B cell (primary cell): ENCODE measurements around the gene SOCS2. TPM values are rescaled to one million over a fixed set of nuclear protein-coding genes. Genes with fewer than 3 reads are reported as not detected.

ENCODE experiments used
- ATAC-seq: fragments of 200-7000 bp; cut with Tn5 transposase; one replicate; pipeline ENCODE4 v1.10.0; 2021; ENCODE audit warnings: low read depth, mild to moderate bottlenecking, moderate number of reproducible peaks, moderate library complexity
- CTCF ChIA-PET: fragments of 350-600 bp; sonication (Branson Sonifier 250); formaldehyde crosslinking; loops from one replicate; lab custom pipeline; 2021; ENCODE audit warnings: antibody characterized with exemption, inconsistent platforms; lab: Charles Lee
- POLR2A ChIA-PET: fragments of 350-600 bp; sonication (Branson Sonifier 250); formaldehyde crosslinking; loops from one replicate; lab custom pipeline; 2021; ENCODE audit warnings: antibody characterized with exemption; lab: Charles Lee
- DNase-seq: peaks from one replicate; pipeline ENCODE4 v3.0.0; 2013
- H2AFZ ChIP-seq: 2 replicates; pipeline ENCODE4 v1.6.1; 2012; ENCODE audit warnings: mild to moderate bottlenecking, low read depth, low read length; ENCODE audit not compliant: insufficient read depth, poor library complexity, severe bottlenecking
- H3K27ac ChIP-seq, 2 donors: 1 replicate in 1 of 2; 2 replicates in 1 of 2; pipeline ENCODE4 v1.5.1; 2012 to 2013; ENCODE audit warnings: low read length in 2 of 2, mild to moderate bottlenecking in 2 of 2, moderate library complexity in 1 of 2
- H3K27me3 ChIP-seq, 4 experiments: fragments of 200-600 bp in 1 of 4; sonication (generic) in 1 of 4; replicated peaks in 1 of 4; 1 replicate in 2 of 4; 2 replicates in 2 of 4; pipeline versions ENCODE4 v1.6.1 to v1.7.0; 2013 to 2016; ENCODE audit warnings: low read length in 3 of 4, mild to moderate bottlenecking in 2 of 4, mixed read lengths in 1 of 4, moderate library complexity in 1 of 4; ENCODE audit not compliant: insufficient read depth in 4 of 4, control insufficient read depth in 3 of 4; ENCODE audit errors: control extremely low read depth in 1 of 4
- H3K36me3 ChIP-seq, 2 experiments: replicated peaks in 1 of 2; 1 replicate in 1 of 2; 2 replicates in 1 of 2; pipeline versions ENCODE4 v1.6.1 to v1.7.1; 2013; ENCODE audit warnings: low read length in 1 of 2; ENCODE audit not compliant: insufficient read depth in 2 of 2, control insufficient read depth in 1 of 2; ENCODE audit errors: control extremely low read depth in 1 of 2, extremely low read depth in 1 of 2
- H3K4me1 ChIP-seq, 2 donors: fragments of 200-600 bp in 1 of 2; sonication (generic) in 1 of 2; 1 replicate in 1 of 2; 2 replicates in 1 of 2; pipeline versions ENCODE4 v1.5.1 to v1.6.1; 2013 to 2017; ENCODE audit warnings: low read length in 2 of 2; ENCODE audit not compliant: control insufficient read depth in 2 of 2, insufficient read depth in 2 of 2
- H3K4me2 ChIP-seq: replicated peaks from 2 replicates; pipeline ENCODE3; 2012; ENCODE audit warnings: mild to moderate bottlenecking, low read depth, low read length; ENCODE audit not compliant: poor library complexity, severe bottlenecking
- H3K4me3 ChIP-seq, 5 experiments: fragments of 200-600 bp in 1 of 5; sonication (generic) in 1 of 5; 1 replicate in 3 of 5; 2 replicates in 2 of 5; pipeline versions ENCODE4 v1.5.1 to v1.7.0; 2011 to 2016; ENCODE audit warnings: low read length in 4 of 5, mild to moderate bottlenecking in 4 of 5, low read depth in 2 of 5, control low read depth in 1 of 5, moderate library complexity in 1 of 5; ENCODE audit not compliant: insufficient read depth in 1 of 5; ENCODE audit errors: control extremely low read depth in 1 of 5, extremely low read depth in 1 of 5
- H3K79me2 ChIP-seq: fragments of 200-600 bp; sonication (generic); one replicate; pipeline ENCODE4 v1.6.0; 2016; ENCODE audit warnings: low read length; ENCODE audit not compliant: control insufficient read depth, insufficient read depth
- H3K9ac ChIP-seq: fragments of 200-600 bp; sonication (generic); 2 replicates; pipeline ENCODE4 v1.6.1; 2017; ENCODE audit warnings: mild to moderate bottlenecking, low read length, moderate library complexity
- H3K9me3 ChIP-seq, 3 donors: one replicate each; pipeline versions ENCODE4 v1.6.1 to v1.7.1; 2013; ENCODE audit warnings: low read length in 2 of 3; ENCODE audit not compliant: control insufficient read depth in 2 of 3, insufficient read depth in 1 of 3; ENCODE audit errors: control extremely low read depth in 1 of 3
- H4K20me1 ChIP-seq: 2 replicates; pipeline ENCODE4 v1.6.0; 2012; ENCODE audit warnings: mild to moderate bottlenecking, low read length; ENCODE audit not compliant: insufficient read depth, control insufficient read depth, poor library complexity, severe bottlenecking
- H3K27ac Mint-ChIP-seq: one replicate; pipeline ENCODE4 v1.8.0; 2021; ENCODE audit warnings: mixed read lengths
- H3K27me3 Mint-ChIP-seq: one replicate; pipeline ENCODE4 v1.8.0; 2021; ENCODE audit warnings: mixed read lengths
- H3K4me1 Mint-ChIP-seq: one replicate; pipeline ENCODE4 v1.8.0; 2021; ENCODE audit warnings: mixed read lengths
- H3K4me3 Mint-ChIP-seq: one replicate; pipeline ENCODE4 v1.8.0; 2021; ENCODE audit warnings: mixed read lengths
- H3K9me3 Mint-ChIP-seq: one replicate; pipeline ENCODE4 v1.8.0; 2022; ENCODE audit warnings: mixed read lengths; ENCODE audit not compliant: insufficient read depth
- CTCF ChIP-seq: fragments of 200-600 bp; IDR thresholded peaks from one replicate; pipeline ENCODE4 v1.8.0; 2022; ENCODE audit warnings: antibody characterized with exemption, mild to moderate bottlenecking
- EZH2 ChIP-seq: IDR thresholded peaks from 2 replicates; pipeline ENCODE4 v1.6.1; 2012; ENCODE audit warnings: borderline replicate concordance, low read depth, mild to moderate bottlenecking, moderate library complexity, low read length; ENCODE audit not compliant: insufficient read depth, poor library complexity, severe bottlenecking
- WGBS: methylation state at CpG from one replicate; pipeline ENCODE4 v1.1.5; 2013; ENCODE audit warnings: missing lambda C conversion rate; ENCODE audit not compliant: insufficient coverage; 5-methylcytosine and 5-hydroxymethylcytosine counted together
- intact Hi-C: fragments of 100-400 bp; cut with micrococcal nuclease; formaldehyde crosslinking; loops from one replicate; pipeline ENCODE4 v1.10.0; 2022
- polyA plus RNA-seq: library from polyadenylated mRNA; depleted of rRNA; stranded (reverse); fragments of >200 nt; gene quantifications from 2 replicates; pipeline ENCODE4 v1.2.3, GENCODE V29; 2012
- total RNA-seq, 2 donors: library from RNA; stranded (reverse); fragments of 120-200 nt in 1 of 2; gene quantifications; 1 replicate in 1 of 2; 2 replicates in 1 of 2; pipeline versions ENCODE4 v1.2.3 to v1.2.4, GENCODE V29; 2013 to 2022

SOCS2 gene
- total and polyA plus RNA-seq, 2 donors (not counting 1 experiment from before 2014, with no cell fraction given), result 1.3 to 1.6 TPM

DNA sequence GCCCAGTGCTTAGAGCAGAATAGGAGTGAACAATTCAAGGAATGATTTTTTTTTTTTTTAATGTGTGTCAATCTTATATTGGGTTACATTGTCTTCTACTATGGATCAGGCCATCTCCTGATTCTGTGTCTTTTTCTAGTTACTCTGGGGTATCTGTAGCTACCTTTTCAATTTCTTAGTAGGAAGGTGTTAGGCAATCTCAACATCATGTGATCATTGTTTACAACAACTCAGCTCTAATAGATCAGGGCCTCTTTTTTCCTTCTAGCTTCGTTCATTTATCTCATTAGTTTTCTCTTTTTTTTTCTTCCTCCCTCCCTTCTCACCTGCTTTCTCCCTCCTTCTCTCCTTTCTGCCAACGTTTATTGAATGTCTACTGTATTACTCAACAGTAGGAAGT is 8.9 kb downstream of the SOCS2 start:
- Mint-ChIP-seq H3K9me3 (no peaks in the 10 kb centered on the region), H3K4me3 (no peak overlapping the region), H3K27me3 (peaks cover 67% of the 10 kb centered on the region), H3K27ac (no peak overlapping the region), H3K4me1 (no peaks in the 10 kb centered on the region)
- 88% methylated on average over 1 of the region's 2 CpGs for WGBS
- TF ChIP-seq CTCF (no peak), EZH2 (no peak)
- no peak overlapping the region for H3K4me3 ChIP-seq
- no peak overlapping the region for H3K4me2 ChIP-seq
- ATAC-seq (no peak), DNase-seq (no peak)
- no peak overlapping the region for H2AFZ ChIP-seq
- CTCF ChIA-PET, result no interaction called here
- H3K27ac ChIP-seq, result no peak overlapping the region
- H3K9ac ChIP-seq, result no peak overlapping the region
- H3K4me1 ChIP-seq, result no peaks in the 10 kb centered on the region
- no peaks in the 10 kb centered on the region for H3K79me2 ChIP-seq
- no peaks in the 10 kb centered on the region for H4K20me1 ChIP-seq
- POLR2A ChIA-PET, result no interaction called here
- H3K9me3 ChIP-seq, result no peaks in the 10 kb centered on the region
- intact Hi-C loops, result no loop called here
- no peaks in the 10 kb centered on the region for H3K36me3 ChIP-seq
- H3K27me3 ChIP-seq, result peaks cover 0 to 26% (median 17%) of the 10 kb centered on the region in 4 experiments

- H3K9me3 Mint-ChIP-seq, result no peaks in the 10 kb centered on the region
- Histone ChIP-seq H3K9me3 (no peaks in the 10 kb centered on the region), H3K4me2 (no peak overlapping the region), H3K79me2 (no peaks in the 10 kb centered on the region), H3K27ac (no peak overlapping the region), H3K9ac (no peak overlapping the region), H3K4me3 (no peak overlapping the region), H3K36me3 (no peaks in the 10 kb centered on the region), H3K4me1 (no peaks in the 10 kb centered on the region), H2AFZ (no peak overlapping the region), H3K27me3 (peaks cover 0 to 24% (median 14%) of the 10 kb centered on the region in 4 experiments), H4K20me1 (no peaks in the 10 kb centered on the region)
- peaks cover 62% of the 10 kb centered on the region for H3K27me3 Mint-ChIP-seq
- TF ChIP-seq CTCF (no peak), EZH2 (no peak)
- POLR2A ChIA-PET, result no interaction called here
- CTCF ChIA-PET, result no interaction called here
- H3K4me1 Mint-ChIP-seq, result no peaks in the 10 kb centered on the region
- H3K4me3 Mint-ChIP-seq, result no peak overlapping the region
- 91% methylated on average over 6 of the region's 8 CpGs for WGBS
- intact Hi-C loops, result no loop called here
- ATAC-seq, result no peak
- H3K27ac Mint-ChIP-seq, result no peak overlapping the region
- DNase-seq, result no peak
Observed at GRCh38 chr12:93582351-93582750, 9.9 kb downstream of the SOCS2 start.
